GM19324 (cell line): ENCODE results near the gene GLCE.

Source experiments
- ATAC-seq: cut with Tn5 transposase; IDR thresholded peaks from one replicate; pipeline ENCODE4 v1.9.1; 2021; ENCODE audit warnings: mild to moderate bottlenecking, moderate library complexity; ENCODE audit not compliant: unreplicated experiment, low FRiP score

GLCE gene

DNA sequence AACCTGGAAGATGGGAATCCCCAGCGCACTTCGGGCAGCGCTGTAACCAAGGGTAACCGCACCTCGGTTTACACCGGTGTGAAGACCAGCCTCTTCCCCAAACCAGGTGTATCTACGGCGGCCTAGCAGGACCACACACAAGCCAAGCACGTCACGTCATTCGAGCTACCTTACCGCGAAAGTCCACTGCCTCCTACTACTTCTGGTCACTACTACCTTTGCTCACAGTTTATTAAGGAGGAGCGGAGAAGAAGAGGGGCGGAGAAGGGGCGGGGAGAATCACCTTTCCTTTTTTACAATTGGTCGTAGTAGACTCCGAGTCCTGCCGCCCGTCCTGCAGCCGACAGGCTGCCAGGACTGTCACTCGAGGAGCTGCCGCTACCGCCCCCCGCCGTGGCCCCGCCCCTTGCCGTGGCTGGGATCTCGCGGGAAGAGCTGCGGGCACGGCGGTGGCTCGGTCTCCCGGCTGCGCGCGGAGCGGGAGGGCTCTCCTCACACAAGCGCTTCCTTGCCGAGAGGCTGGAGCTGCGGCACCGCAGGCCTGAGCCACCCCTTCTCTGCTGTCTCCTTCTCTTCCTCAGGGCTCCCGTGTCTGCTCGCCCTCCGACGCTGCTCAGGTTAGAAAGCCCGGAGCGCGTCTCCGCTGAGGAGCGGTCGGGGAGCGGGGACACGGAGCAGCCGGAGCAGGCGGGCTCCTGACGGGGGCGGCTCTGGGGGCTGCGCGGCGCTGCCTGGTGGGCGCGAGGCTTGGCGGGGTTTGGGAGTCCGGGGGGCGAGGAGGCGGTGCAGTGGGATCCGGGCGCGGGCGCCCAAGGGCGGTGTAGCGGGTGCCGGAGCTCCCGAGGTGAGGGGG lies at the start of gene GLCE:
Gene GLCE, plus strand, starts transcription at position 495 of the 853 bp plus-strand sequence. CDS start 95,172 bp downstream, outside the sequence.
- peak; percentile 94 for ATAC-seq

GRCh38 chr15:69114331-69114928 lies 46.0 kb upstream of the GLCE start:
- no peak for ATAC-seq

- ATAC-seq, result no peak
Observed at GRCh38 chr15:69115031-69115430, 45.4 kb upstream of the GLCE start.

- ATAC-seq, result no peak
Observed at GRCh38 chr15:69116391-69116790, 44.0 kb upstream of the GLCE start.

GRCh38 chr15:69117431-69117871 lies 43.0 kb upstream of the GLCE start:
- no peak for ATAC-seq

DNA sequence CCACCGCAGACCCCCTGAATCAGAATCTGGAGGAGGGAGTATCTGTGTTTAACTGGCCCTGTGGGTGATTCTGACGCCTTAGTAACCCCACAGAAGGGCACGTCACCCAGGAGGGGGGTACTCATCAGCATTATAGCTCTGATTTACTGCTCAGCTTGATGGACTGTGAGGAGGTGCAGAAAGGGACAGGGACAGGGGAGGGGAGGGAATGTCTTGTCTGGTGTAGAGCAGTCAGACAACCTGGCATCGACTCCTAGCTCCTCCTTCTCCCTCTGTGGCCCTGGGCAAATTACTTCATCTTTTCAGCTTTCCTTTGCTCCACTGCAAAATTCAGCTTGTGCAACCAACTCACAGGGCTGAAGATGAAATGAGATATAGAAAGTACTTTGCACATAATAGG lies 42.3 kb upstream of the GLCE start:
- no peak for ATAC-seq

GRCh38 chr15:69119001-69119400 lies 41.4 kb upstream of the GLCE start:
- ATAC-seq, result no peak

DNA sequence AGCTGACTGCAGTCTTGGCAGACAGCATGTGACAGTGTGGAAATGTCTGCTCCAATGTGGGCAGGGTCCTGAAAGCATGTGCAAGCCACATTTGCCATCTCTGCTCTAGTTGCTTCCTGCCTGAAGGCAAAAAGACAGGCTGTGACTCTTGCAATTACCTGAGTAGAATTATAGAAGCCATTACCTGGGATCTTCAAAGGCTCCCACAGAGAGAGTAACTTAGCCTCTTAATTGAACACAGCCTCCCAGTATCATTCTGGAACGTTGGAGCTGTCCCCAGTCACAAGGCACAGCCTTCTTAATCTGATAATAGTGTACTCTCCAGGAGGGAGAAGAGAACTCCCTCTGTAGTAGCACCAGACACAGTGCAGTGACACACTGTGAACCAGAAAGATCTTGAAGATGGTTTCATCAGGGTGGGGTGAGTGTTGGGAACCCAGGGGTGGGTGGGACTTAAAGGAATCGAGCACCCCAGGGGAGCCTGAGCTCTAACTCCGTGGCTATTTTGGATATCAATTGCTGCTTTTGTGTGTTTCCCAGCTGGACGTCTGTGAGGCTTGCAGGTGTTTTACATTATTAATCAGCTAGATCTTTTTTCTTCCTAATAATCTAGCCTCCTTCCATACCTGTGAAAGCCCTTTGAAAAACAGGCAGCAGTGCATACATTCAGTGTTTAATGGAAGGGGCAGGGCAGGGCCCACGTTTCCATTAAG lies 40.6 kb upstream of the GLCE start:
- ATAC-seq, result no peak

GRCh38 chr15:69120732-69121131 lies 39.7 kb upstream of the GLCE start:
- no peak for ATAC-seq

DNA sequence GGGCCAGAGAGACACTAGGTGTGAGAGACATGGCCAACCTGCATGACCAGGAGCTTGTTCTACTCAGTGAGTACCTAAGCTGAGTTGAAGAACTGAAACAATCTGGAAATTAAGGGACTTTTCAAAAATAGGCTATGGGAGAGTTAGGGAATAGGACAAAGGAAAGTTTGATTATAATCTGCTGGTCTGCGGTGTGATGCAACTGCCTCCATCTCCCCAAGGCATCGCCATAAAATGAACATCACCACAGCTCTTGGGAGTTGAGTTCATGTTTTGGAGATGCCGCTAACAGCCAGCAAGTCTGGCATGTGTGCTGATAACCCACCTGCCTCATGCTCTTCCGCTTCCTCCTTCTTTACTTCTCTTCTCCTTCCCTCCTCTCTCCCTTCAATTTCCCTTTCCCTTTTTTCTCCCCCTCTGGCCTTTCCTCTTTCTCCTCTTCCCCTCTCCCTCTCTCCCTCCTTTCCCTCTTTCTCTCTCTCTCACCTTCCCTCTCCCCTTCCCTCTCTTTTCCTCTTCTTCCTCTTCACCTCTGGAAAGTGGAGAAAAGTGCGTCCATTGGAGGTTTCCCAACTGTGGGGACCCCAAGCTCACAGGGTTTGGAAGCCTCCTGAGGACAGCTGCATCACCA lies 39.1 kb upstream of the GLCE start:
- ATAC-seq, result no peak

- ATAC-seq, result no peak
Observed at GRCh38 chr15:69125236-69125635, 35.2 kb upstream of the GLCE start.

GRCh38 chr15:69126054-69126469 lies 34.4 kb upstream of the GLCE start:
- no peak for ATAC-seq

DNA sequence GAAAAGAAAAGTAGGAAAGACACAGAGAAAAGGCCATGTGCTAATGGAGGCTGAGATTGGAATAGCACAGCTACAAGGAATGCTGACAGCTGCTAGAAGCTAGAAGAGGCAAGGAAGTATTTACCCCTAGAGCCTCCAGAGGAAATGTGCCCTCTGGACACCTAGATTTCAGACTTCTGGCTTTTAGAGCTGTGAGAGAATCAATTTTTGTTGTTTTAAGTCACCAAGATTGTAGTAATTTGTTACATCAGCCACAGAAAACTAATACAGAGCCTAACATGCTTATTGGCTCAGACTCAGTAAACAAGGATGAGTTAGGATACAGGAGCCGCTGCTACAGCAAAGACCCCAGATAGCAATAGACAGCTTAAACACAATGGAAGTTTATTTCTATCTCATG lies 33.1 kb upstream of the GLCE start:
- ATAC-seq, result no peak

- ATAC-seq, result no peak
Observed at GRCh38 chr15:69128667-69129311, 31.6 kb upstream of the GLCE start.

DNA sequence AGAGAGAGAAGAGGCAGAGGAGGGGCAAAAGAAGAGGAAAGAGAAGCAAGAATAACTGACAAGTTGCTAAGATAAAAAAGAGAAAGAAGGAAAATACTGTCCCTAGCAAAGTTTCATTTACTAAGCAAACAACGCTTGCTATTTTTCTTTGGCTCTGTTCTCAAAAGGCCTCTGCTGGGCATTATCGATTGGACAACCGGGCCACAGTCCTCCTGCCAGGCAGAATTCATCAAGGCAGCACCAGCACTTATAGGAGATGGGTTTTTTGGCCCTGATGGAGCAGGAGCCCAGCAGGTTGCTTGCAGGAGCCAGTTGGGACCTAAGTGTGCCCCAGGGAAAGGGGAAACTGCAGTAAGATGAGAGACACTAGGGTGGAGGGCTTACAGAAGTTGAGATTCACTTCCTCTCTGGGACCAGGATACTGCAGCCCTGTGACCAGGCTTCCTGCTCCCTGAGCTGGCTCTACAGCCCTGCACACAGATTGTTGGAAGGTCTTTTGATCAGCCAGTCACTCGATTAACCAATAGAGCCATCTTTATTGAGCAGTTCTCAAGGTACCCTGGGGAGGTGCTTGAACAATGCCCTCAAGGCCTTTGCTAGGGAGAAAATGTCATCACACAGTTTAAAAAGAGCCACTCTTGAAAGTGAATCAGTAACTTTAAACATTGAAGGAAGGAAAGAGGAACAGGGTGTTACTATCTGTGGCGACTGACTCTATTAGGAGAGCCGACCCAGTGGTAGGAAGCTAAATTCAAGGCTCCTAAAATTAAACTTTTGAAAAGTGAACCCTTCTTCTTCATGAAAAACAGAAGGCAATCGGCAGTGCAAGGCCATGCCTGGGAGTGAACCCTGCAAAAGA lies 28.8 kb upstream of the GLCE start:
- no peak for ATAC-seq

- ATAC-seq, result no peak
Observed at GRCh38 chr15:69132430-69132829, 28.0 kb upstream of the GLCE start.

DNA sequence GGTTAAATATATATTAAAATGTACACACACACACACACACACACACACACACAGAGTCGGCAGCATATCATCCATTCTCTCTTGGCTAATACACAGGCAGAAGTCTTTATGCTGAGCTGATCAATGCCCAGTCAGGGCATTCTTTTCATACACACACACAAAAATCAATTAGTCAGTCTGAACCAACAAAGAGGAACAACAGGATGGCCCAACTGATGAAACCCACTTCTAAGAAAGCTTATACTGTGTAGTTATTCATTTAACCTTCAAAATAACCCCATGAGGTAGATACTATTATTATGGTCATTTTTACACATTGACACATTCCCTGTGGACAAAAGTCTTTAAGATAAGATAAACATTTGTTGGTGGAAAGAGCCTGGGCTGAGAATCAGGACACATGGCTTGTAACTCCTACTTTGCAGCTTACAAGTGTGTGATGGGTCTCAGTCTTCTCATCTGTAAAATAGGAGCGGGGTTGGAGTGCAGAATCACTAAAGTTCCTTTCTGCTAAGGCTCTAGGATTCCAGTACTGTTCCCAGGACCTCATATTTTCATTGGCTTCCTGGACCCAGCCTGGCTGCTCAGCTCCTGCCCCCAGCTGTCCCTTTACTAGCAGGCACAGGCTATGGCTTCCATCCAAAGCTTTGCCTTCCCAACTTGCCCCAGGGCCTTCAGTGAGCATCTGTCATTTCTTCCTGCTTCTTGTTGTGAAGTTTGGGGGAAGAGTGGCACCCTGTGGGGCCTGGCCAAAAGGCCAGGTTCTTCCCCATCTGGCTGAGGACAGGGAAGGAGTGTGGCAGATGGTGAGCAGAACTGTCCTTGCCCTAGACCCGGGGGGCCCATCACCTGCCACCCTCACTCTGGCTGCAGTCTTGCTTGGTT lies 27.2 kb upstream of the GLCE start:
- no peak for ATAC-seq

GRCh38 chr15:69133862-69134519 lies 26.4 kb upstream of the GLCE start:
- no peak for ATAC-seq
